IMR-90 (cell line): Measurements from ENCODE around the gene ZNF793.

ENCODE experiments used
- BHLHE40 ChIP-seq: fragments of 150-350 bp; IDR thresholded peaks from 2 replicates; pipeline ENCODE4 v1.6.1; 2016; ENCODE audit warnings: mild to moderate bottlenecking, low read depth, low read length
- CEBPB ChIP-seq: IDR thresholded peaks from 2 replicates; pipeline ENCODE4 v1.6.1; 2012; ENCODE audit warnings: low read depth, low read length, improper control_type of control experiment
- CHD1 ChIP-seq: IDR thresholded peaks from 2 replicates; pipeline ENCODE4 v1.6.1; 2012; ENCODE audit warnings: low read depth, low read length, improper control_type of control experiment
- CTCF ChIP-seq: conservative IDR thresholded peaks from 2 replicates; pipeline ENCODE4 v1.5.1; 2012; ENCODE audit warnings: mild to moderate bottlenecking, low read depth, low read length, improper control_type of control experiment
- ELK1 ChIP-seq: fragments of 150-350 bp; IDR thresholded peaks from 2 replicates; pipeline ENCODE4 v1.6.1; 2016; ENCODE audit warnings: low read depth, mild to moderate bottlenecking, low read length, moderate library complexity, borderline replicate concordance
- MAFK ChIP-seq: IDR thresholded peaks from 2 replicates; pipeline ENCODE4 v1.6.1; 2012; ENCODE audit warnings: low read depth, low read length, improper control_type of control experiment
- MAZ ChIP-seq: IDR thresholded peaks from 2 replicates; pipeline ENCODE4 v1.6.1; 2012; ENCODE audit warnings: low read depth, mild to moderate bottlenecking, low read length, improper control_type of control experiment, moderate library complexity, borderline replicate concordance
- NFE2L2 ChIP-seq: fragments of 150-350 bp; IDR thresholded peaks from 2 replicates; pipeline ENCODE4 v1.6.1; 2016; ENCODE audit warnings: low read depth, mild to moderate bottlenecking, low read length
- POLR2A ChIP-seq: IDR thresholded peaks from 2 replicates; pipeline ENCODE4 v1.6.1; 2012; ENCODE audit warnings: mild to moderate bottlenecking, low read depth, low read length
- RAD21 ChIP-seq: IDR thresholded peaks from 2 replicates; pipeline ENCODE4 v1.6.1; 2012; ENCODE audit warnings: low read length, improper control_type of control experiment
- RCOR1 ChIP-seq: IDR thresholded peaks from 2 replicates; pipeline ENCODE4 v1.6.1; 2012; ENCODE audit warnings: mild to moderate bottlenecking, low read length, improper control_type of control experiment; ENCODE audit not compliant: insufficient replicate concordance
- SMC3 ChIP-seq: fragments of 150-350 bp; IDR thresholded peaks from 2 replicates; pipeline ENCODE4 v1.6.1; 2016; ENCODE audit warnings: low read depth, mild to moderate bottlenecking, antibody characterized with exemption, low read length, moderate library complexity
- USF2 ChIP-seq: fragments of 150-350 bp; IDR thresholded peaks from 2 replicates; pipeline ENCODE4 v1.6.1; 2017; ENCODE audit warnings: mild to moderate bottlenecking, antibody characterized with exemption, low read length, low read depth

GRCh38 chr19:37513397-37513796 lies 6.7 kb downstream of the ZNF793 start:
- TF ChIP-seq POLR2A (no peak), MAZ (no peak), ELK1 (no peak), CTCF (no peak), RCOR1 (no peak), BHLHE40 (no peak), SMC3 (no peak), MAFK (no peak), NFE2L2 (no peak), RAD21 (no peak), CEBPB (no peak), CHD1 (no peak), USF2 (no peak)
